ENCODE results near the gene MEAK7.

The MEAK7 gene

GRCh38 chr16:84514874-84515835 lies 10.7 kb upstream of the MEAK7 start:
- H3K27ac ChIP-seq, result peak overlapping the region in 15 of 21 experiments; percentile 31 to 93 (median 73)
- H3K4me3 ChIP-seq, result no peak overlapping the region

GRCh38 chr16:84514295-84514873 lies 9.9 kb upstream of the MEAK7 start:
- Histone ChIP-seq H3K4me3 (no peak overlapping the region), H3K27ac (peak overlapping the region in 14 of 21 experiments; percentile 13 to 93 (median 72))

GRCh38 chr16:84513666-84514065 lies 9.2 kb upstream of the MEAK7 start:
- H3K4me3 ChIP-seq, result no peak overlapping the region
- H3K27ac ChIP-seq, result peak overlapping the region in 12 of 21 experiments; percentile 10 to 93 (median 74)

- Histone ChIP-seq H3K4me3 (no peak overlapping the region), H3K27ac (peak overlapping the region in 6 of 21 experiments; percentile 16 to 93 (median 82))
Measured at GRCh38 chr16:84513123-84513522, 8.7 kb upstream of the MEAK7 start.

- Histone ChIP-seq H3K4me3 (no peak overlapping the region), H3K27ac (peak overlapping the region in 1 of 21 experiments; percentile 93)
Measured at GRCh38 chr16:84511831-84512230, 7.4 kb upstream of the MEAK7 start.

DNA sequence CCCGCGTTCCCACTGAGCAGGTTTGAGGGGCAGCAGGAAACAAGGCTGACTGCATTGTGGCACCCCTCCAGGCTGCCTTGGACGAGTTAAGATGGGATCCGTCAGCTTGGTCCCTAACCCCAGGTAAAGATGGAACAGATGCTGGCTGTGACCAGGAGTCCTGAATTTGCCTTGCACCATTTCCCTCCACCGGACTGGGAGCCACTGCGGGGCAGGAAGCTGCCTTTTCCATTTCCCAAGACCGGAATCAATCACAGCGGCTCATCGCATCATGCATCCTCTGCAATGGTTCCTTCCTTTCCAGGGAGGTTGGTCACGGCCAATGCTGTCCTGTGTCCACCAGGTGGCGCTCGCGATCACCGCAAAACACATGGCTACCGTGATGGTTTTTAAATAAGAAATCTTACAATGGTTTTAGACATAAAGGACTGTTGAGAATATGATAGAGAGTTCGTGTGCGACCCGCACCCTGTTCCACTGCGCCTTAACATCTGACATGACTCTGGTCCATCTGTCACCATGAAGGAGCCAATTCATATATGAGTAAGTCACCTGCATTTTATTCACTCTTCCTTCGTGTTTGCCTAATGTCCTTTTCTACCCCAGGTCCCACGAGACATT lies 6.8 kb upstream of the MEAK7 start:
- H3K4me3 ChIP-seq, result no peak overlapping the region
- no peak overlapping the region for H3K27ac ChIP-seq

- Histone ChIP-seq H3K27ac (no peak overlapping the region), H3K4me3 (no peak overlapping the region)
Measured at GRCh38 chr16:84509032-84509950, 4.8 kb upstream of the MEAK7 start.

DNA sequence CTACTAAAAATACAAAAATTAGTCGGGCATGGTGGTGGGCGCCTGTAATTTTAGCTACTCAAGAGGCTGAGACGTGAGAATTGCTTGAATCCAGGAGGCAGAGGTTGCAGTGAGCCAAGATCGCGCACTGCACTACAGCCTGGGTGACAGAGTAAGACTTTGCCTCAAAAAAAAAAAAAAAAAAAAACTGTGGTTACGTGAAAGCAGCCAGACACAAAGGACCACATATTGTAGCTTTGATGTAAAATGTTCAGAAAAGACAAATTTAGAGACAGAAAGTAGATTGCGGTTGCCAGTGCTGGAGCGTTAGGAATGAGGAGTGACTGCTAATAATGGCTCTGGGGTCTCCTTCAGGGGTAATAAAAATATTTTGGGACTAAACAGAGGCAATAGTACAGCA lies 4.0 kb upstream of the MEAK7 start:
- no peak overlapping the region for H3K27ac ChIP-seq
- no peak overlapping the region for H3K4me3 ChIP-seq

- Histone ChIP-seq H3K27ac (peak overlapping the region in 2 of 21 experiments; percentile 45 to 69), H3K4me3 (no peak overlapping the region)
Measured at GRCh38 chr16:84507011-84507982, 2.8 kb upstream of the MEAK7 start.

DNA sequence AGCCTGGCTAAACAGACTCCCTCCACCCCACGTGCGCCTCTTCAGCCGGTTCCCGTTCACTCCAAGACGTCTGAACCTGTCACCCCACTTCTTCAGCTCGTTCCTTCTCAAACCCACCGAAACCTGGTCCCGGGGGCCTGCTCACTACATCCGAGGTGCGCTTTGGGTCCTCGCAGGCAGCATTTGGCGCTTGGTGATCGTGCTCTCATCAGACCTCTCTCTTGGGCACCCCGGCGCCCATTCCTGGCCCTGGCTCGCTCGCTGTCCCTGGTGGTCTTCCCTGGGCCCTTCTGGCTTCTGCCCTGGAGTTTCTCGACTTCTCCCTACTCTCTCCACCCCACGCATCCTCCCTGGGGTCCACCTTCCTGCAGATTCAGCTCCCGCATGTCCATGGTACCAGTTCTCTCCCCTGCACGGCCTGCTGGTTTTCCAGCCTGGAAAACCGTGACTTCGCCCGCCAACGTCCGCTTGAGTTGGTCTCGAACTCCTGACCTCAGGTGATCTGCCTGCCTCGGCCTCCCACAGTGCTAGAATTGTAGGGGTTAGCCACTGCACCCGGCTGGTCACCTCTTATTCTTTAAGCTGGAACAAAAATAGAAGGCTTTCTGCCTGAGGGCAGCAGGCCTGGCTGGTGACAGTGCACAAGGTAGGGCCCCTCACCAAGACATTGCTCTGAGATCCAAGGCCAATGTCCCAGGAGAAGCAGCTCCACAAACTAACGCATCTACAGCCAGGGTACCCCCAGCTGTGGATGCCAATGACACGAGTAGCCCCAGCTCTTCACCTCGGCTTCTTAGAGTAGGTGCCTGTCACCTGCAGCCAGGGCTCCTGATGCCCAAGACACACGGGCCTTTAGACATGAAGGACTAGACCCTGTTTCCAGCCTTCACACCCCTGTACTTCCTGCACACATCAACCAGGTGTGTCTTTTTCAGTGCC lies 1.1 kb upstream of the MEAK7 start:
- Histone ChIP-seq H3K27ac (peak overlapping the region; percentile 42 to 95 (median 88)), H3K4me3 (peak overlapping the region; percentile 40 to 92 (median 73))

DNA sequence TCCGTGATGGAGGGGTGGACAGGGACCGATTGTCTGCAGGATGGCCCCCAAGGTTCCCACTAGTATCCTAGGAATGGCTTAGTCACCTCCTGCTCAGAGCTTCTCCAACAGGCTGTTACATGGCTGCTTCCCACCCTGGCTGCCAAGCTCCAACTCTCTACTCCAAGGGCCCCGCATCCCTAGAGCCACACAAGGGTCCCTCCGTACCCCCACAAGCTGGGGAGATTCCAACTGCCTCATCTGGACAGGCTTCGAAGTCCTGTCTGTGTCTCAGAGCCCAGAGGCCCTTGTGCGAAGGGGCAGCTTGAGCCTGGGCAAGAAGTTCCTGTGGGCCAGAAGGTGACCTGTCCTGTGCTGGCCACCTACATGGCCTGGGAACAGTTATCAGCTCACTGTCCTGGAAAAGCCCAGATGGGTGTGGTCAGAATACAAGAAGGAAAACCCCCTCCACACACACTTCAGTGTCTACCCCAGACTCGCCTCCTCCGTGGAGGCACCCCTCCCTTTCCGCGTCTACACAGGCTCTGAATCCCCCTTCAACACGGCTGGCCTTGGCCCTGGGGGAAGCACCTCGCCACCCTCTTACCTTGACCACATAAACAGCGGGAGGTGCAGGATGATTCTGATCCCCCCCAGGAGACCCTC lies 586 bp downstream of the MEAK7 start:
- peak overlapping the region; percentile 47 to 95 (median 90) for H3K27ac ChIP-seq
- peak overlapping the region; percentile 40 to 92 (median 73) for H3K4me3 ChIP-seq

DNA sequence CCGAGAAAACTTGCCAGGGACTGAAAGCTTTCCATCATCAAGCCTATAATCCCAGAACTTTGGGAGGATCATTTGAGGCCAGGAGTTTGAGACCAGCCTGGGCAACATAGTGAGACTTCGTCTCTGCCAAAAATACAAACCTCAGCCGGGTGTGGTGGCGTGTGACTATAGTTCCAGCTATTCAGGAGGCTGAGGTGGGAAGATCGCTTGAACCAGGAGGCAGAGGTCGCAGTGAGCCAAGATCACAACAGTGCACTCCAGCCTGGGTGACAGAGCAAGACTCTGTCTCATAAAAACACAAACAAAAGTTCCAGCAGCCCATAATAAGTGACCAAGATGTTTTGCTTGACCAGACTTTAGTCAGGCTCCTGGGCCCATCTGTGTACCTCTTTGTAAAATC lies 1.9 kb downstream of the MEAK7 start:
- peak overlapping the region in 6 of 21 experiments; percentile 6 to 93 (median 66) for H3K27ac ChIP-seq
- no peak overlapping the region for H3K4me3 ChIP-seq

- H3K27ac ChIP-seq, result peak overlapping the region in 5 of 21 experiments; percentile 56 to 93 (median 76)
- H3K4me3 ChIP-seq, result no peak overlapping the region
Measured at GRCh38 chr16:84502075-84502474, 2.4 kb downstream of the MEAK7 start.

GRCh38 chr16:84501077-84501735 lies 3.3 kb downstream of the MEAK7 start:
- H3K4me3 ChIP-seq, result no peak overlapping the region
- H3K27ac ChIP-seq, result peak overlapping the region in 6 of 21 experiments; percentile 55 to 93 (median 62)

DNA sequence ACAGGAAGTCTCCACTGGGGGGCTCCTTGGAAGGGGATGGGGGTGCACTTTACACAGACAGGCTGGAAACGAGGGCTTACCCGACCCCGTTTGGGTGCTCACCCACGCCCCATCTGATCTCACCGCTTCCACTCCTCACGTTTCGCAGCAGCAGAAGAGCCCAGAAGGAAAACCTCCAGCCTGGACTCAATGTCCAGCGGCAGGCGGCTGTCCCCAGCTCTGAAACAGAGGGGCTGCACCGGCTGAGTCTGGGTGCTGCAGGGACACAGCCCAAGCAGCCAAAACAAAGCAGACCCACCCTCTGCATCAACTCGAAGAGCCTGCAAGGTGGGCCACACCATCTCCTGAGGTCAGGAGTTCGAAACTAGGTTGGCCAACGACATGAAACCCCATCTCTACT lies 3.9 kb downstream of the MEAK7 start:
- Histone ChIP-seq H3K27ac (peak overlapping the region in 1 of 21 experiments; percentile 69), H3K4me3 (no peak overlapping the region)

GRCh38 chr16:84499638-84500037 lies 4.8 kb downstream of the MEAK7 start:
- Histone ChIP-seq H3K4me3 (no peak overlapping the region), H3K27ac (no peak overlapping the region)
